ENCODE measurements around the gene IL7R.

Gene IL7R

DNA sequence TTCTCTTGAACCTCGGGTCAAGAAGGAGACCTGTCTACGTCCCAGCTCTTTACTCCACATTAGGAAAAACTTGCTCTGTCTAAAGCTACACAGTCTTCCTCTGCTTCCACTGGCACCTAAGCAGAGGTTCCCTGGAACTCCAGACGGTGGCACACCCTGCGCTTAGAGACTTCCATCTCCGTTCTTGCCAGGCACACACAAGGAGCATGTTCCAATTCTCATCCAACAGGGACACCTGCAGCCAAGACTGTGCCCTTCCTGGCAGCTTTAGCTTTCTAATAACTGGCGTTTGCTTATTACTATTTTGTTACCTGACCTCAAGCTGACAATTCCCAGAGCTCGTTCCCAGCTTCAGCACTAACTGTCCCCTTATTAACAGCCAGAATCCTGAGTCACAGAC lies 65.8 kb downstream of the IL7R start:
- TF ChIP-seq, protein P1, sequence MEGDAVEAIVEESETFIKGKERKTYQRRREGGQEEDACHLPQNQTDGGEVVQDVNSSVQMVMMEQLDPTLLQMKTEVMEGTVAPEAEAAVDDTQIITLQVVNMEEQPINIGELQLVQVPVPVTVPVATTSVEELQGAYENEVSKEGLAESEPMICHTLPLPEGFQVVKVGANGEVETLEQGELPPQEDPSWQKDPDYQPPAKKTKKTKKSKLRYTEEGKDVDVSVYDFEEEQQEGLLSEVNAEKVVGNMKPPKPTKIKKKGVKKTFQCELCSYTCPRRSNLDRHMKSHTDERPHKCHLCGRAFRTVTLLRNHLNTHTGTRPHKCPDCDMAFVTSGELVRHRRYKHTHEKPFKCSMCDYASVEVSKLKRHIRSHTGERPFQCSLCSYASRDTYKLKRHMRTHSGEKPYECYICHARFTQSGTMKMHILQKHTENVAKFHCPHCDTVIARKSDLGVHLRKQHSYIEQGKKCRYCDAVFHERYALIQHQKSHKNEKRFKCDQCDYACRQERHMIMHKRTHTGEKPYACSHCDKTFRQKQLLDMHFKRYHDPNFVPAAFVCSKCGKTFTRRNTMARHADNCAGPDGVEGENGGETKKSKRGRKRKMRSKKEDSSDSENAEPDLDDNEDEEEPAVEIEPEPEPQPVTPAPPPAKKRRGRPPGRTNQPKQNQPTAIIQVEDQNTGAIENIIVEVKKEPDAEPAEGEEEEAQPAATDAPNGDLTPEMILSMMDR (IDR thresholded peaks at IDR 0.05), result no peak
- TF ChIP-seq ZFX (IDR thresholded peaks at IDR 0.05; ENCODE audit: borderline replicate concordance), result no peak
- H3K27ac ChIP-seq, result no peak overlapping the region

DNA sequence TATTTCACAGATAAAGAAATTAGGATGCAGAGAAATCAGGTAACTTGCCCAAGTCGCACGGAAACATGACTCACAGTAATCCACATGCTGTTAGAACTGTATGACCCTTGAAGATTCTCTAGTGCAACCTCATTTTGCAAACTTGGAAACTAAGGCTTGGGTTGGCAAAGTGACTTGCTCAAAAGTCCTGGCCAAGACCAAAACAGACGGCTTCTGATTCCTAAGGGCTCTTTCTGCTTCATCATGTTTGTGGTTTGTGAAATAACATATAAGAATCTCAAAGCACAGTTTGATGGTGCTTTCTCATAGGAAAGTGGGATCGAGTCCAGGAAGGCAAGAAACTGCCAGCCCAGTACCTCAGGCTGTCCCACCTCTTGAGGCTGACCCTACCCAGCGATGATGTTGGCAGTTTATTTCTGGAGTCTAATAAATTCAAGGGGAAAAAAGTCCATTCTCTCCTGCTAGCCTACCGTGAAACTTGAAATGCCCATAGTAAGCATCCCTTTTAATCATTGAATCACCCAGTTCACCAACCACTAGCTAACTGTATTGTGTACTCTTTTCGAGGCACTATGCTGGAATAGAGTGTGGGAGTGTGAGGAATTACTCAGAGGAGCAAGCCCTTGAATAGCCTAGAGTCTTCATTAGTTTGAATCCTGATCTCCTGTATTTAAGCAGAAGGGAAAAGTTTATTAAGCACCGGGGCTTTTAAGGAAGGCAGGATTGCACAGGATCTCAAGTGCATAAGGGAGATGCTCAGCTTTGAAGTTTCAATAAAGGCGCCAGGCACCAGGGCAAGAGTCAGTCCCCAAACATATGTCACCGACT lies 67.6 kb downstream of the IL7R start:
- H3K27ac ChIP-seq, result no peak overlapping the region
- TF ChIP-seq ZFX (IDR thresholded peaks at IDR 0.05; ENCODE audit: borderline replicate concordance), result no peak
- TF ChIP-seq, protein P1 (IDR thresholded peaks at IDR 0.05), result no peak

DNA sequence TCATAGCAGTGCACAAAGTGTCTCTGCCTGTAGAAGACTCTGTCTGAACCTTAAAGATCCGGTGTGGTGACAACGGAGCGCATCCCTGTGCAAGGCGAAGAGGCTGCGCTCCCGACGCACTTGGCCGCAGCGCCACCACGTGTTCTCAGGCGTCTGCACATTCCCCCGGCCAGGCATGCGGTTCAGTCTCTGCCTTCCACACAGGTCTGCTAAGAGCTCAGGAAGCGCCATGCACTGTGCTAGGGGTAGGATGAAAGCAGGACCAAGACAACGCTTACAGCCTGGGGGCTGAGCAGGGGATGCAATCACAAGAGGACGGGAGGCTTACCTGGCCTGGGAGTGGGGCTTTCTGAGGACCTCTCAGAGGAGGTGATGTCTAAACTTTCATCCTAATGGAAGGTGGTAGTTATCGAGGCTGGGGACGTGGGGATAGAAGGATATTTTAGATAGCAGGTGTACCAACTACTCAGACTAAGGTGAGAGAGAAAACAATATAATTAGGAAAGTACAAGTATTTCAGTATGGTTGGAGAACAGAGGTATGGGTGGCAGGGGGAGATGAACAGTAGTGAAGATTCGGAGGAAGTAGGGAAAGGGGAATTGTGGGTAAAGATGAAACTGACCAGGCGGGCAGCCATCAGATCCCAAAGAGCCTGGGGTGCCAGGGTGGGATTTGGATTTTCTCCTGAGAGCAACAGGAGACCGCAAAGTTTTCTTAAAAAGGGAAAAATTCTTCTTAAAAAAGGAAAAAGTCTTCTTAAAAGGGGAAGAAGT lies 68.4 kb downstream of the IL7R start:
- TF ChIP-seq, protein P1 (IDR thresholded peaks at IDR 0.05), result peak; percentile 89
- TF ChIP-seq ZFX (IDR thresholded peaks at IDR 0.05; ENCODE audit: borderline replicate concordance), result no peak
- H3K27ac ChIP-seq, result peak overlapping the region; percentile 34; the same call in 1 of the 2 replicates

DNA sequence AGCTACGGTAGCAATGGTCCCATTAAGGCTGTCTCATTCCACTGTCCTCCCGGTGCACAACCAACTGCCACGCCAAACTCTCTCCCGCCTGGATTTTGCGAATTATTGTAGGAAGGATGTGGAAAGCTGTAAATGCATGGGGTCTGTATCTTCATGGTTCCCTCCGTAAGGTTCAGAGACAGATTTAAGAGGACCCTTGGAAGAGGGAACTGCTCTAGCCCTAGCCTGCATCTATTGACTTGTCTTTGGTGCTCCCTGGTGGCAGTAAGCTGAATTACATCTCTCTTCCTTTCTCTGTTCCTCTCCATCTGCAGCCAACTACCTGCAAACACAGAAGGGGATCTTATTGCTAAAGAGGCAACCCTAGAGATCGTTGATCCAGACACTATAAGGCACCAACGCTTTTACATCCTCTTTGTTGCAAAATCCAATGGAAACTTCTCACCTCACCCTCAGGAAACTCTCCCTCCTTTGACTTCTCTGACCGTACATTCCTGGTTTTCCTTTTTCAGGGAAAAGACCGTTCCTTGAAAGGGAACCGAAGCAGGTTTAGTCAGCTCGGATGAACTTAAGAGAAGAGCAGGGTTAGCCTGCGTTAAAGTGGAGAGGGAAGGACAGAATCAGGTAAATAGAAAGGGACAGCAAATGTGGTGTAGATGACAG lies 69.8 kb downstream of the IL7R start:
- TF ChIP-seq ZFX (IDR thresholded peaks at IDR 0.05; ENCODE audit: borderline replicate concordance), result no peak
- TF ChIP-seq, protein P1 (IDR thresholded peaks at IDR 0.05), result peak; percentile 81
- H3K27ac ChIP-seq, result peak overlapping the region; percentile 34; the same call in 1 of the 2 replicates

Measured in 22Rv1 (cell line).